Gastrocnemius medialis (tissue), 4 donors: ENCODE results near the gene C6orf62. TPM values are rescaled to one million over a fixed set of nuclear protein-coding genes. Genes with fewer than 3 reads are reported as not detected.

ENCODE experiments used
- ATAC-seq, 2 donors: fragments of 150-250 bp; one replicate each; pipeline ENCODE4 v1.9.1; 2016
- DNase-seq, 2 donors: peaks; one replicate each; pipeline ENCODE4 v3.0.0-alpha.2; 2019
- H3K27ac ChIP-seq, 4 donors: fragments of 200-600 bp; sonication (generic); 1 replicate in 1 of 4; 2 replicates in 3 of 4; pipeline ENCODE4 v1.5.1; 2016 to 2018; ENCODE audit warnings: mild to moderate bottlenecking in 2 of 4, moderate library complexity in 1 of 4
- H3K27me3 ChIP-seq, 3 donors: fragments of 200-600 bp; sonication (generic) in 2 of 3; 1 replicate in 1 of 3; 2 replicates in 2 of 3; pipeline versions ENCODE4 v1.5.1 to v1.6.0; 2016 to 2019; ENCODE audit warnings: mild to moderate bottlenecking in 1 of 3, moderate library complexity in 1 of 3
- H3K36me3 ChIP-seq, 2 donors: fragments of 200-600 bp; sonication (generic) in 1 of 2; one replicate each; pipeline ENCODE4 v1.5.1; 2017 to 2018
- H3K4me1 ChIP-seq, 2 donors: fragments of 200-600 bp; sonication (generic) in 1 of 2; one replicate each; pipeline ENCODE4 v1.5.1; 2016 to 2017; ENCODE audit warnings: mild to moderate bottlenecking in 2 of 2
- H3K4me3 ChIP-seq, 4 donors: fragments of 200-600 bp; sonication (generic) in 3 of 4; 1 replicate in 1 of 4; 2 replicates in 3 of 4; pipeline ENCODE4 v1.5.1; 2016 to 2019; ENCODE audit warnings: mild to moderate bottlenecking in 2 of 4
- H3K9me3 ChIP-seq, 3 donors: fragments of 200-600 bp; sonication (generic) in 2 of 3; 1 replicate in 1 of 3; 2 replicates in 2 of 3; pipeline ENCODE4 v1.5.1; 2016 to 2019
- CTCF ChIP-seq, 5 experiments: fragments of 450-650 bp in 3 of 5; fragments of 200-600 bp in 2 of 5; sonication (generic) in 2 of 5; IDR thresholded peaks in 4 of 5; conservative IDR thresholded peaks in 1 of 5; 1 replicate in 4 of 5; 2 replicates in 1 of 5; pipeline ENCODE4 v1.5.1; 2016 to 2019; ENCODE audit warnings: antibody characterized with exemption in 5 of 5, mild to moderate bottlenecking in 3 of 5, moderate library complexity in 3 of 5
- POLR2A ChIP-seq, 2 donors: fragments of 450-650 bp; IDR thresholded peaks; one replicate each; pipeline ENCODE4 v1.6.1; 2017; ENCODE audit warnings: antibody characterized with exemption in 2 of 2, mild to moderate bottlenecking in 2 of 2, moderate library complexity in 2 of 2
- in situ Hi-C, 4 donors: fragments of 200-750 bp; cut with MboI; loops; one replicate each; pipeline versions ENCODE4 v1.15.0 to v1.8.0; 2017; ENCODE audit warnings: low sequenced_read_pairs in 4 of 4
- intact Hi-C: fragments of 100-400 bp; cut with DNase I; formaldehyde crosslinking; loops from one replicate; pipeline ENCODE4 v1.15.1; 2023; ENCODE audit warnings: low total_unique reads
- total RNA-seq, 4 donors: library from RNA; depleted of rRNA; stranded (reverse); fragments of >200 nt; gene quantifications; one replicate each; pipeline versions ENCODE4 v1.1.0 to v1.2.3, GENCODE V29; 2016

C6orf62 gene
- total RNA-seq, 4 donors from 2014 or later, result 24.1 to 50.7 (median 36.0) TPM

- intact Hi-C loops (no loop called here), in situ Hi-C loops (loop anchor here in 3 of 4 donors (5.0 to 10.0 kb wide), 2 partner anchors 109 to 112 kb away; no protein-coding TSS in a partner anchor)
- no peak for DNase-seq
- H3K9me3 ChIP-seq, result no peaks in the 10 kb centered on the region
- H3K27ac ChIP-seq, result no peak overlapping the region
- ATAC-seq, result no peak
- H3K27me3 ChIP-seq, result no peaks in the 10 kb centered on the region
- H3K36me3 ChIP-seq, result peaks cover 0 to 11% of the 10 kb centered on the region in 2 donors
- TF ChIP-seq POLR2A (IDR thresholded peaks at IDR 0.05), result no peak
- no peak for TF ChIP-seq CTCF (IDR thresholded peaks at IDR 0.05 in 4 of 5, conservative IDR thresholded peaks at IDR 0.05 in 1 of 5)
- no peak overlapping the region for H3K4me3 ChIP-seq
- H3K4me1 ChIP-seq, result peaks cover 0 to 17% of the 10 kb centered on the region in 2 donors
Measured at GRCh38 chr6:24694198-24694597, 24.8 kb downstream of the C6orf62 start.

GRCh38 chr6:24692848-24693592 is 25.9 kb downstream of the C6orf62 start:
- ATAC-seq, result no peak
- peaks cover 0 to 17% of the 10 kb centered on the region in 2 donors for H3K4me1 ChIP-seq
- no peak for DNase-seq
- H3K27ac ChIP-seq, result no peak overlapping the region
- H3K9me3 ChIP-seq, result no peaks in the 10 kb centered on the region
- no peak overlapping the region for H3K4me3 ChIP-seq
- intact Hi-C loops, result no loop called here
- H3K36me3 ChIP-seq, result no peaks in the 10 kb centered on the region
- in situ Hi-C loops, result loop anchor here in 3 of 4 donors (5.0 to 10.0 kb wide), 2 partner anchors 108 to 111 kb away; no protein-coding TSS in a partner anchor
- H3K27me3 ChIP-seq, result no peaks in the 10 kb centered on the region
- no peak for TF ChIP-seq POLR2A (IDR thresholded peaks at IDR 0.05)
- no peak for TF ChIP-seq CTCF (IDR thresholded peaks at IDR 0.05 in 4 of 5, conservative IDR thresholded peaks at IDR 0.05 in 1 of 5)

- intact Hi-C loops (no loop called here), in situ Hi-C loops (loop anchor here in 3 of 4 donors (5.0 to 10.0 kb wide), 2 partner anchors 108 to 110 kb away; no protein-coding TSS in a partner anchor)
- ATAC-seq (no peak), DNase-seq (no peak)
- Histone ChIP-seq H3K4me3 (no peak overlapping the region), H3K27me3 (no peaks in the 10 kb centered on the region), H3K4me1 (peaks cover 0 to 17% of the 10 kb centered on the region in 2 donors), H3K9me3 (no peaks in the 10 kb centered on the region), H3K27ac (no peak overlapping the region), H3K36me3 (no peaks in the 10 kb centered on the region)
- TF ChIP-seq CTCF (IDR thresholded peaks at IDR 0.05 in 4 of 5, conservative IDR thresholded peaks at IDR 0.05 in 1 of 5) (no peak), POLR2A (IDR thresholded peaks at IDR 0.05) (no peak)
Measured at GRCh38 chr6:24692415-24692814, 26.5 kb downstream of the C6orf62 start.

GRCh38 chr6:24692003-24692402 is 27.0 kb downstream of the C6orf62 start:
- peak; percentile 30 to 37 for ATAC-seq
- in situ Hi-C loops, result loop anchor here in 3 of 4 donors (5.0 to 10.0 kb wide), 2 partner anchors 107 to 110 kb away; no protein-coding TSS in a partner anchor

More at GRCh38 chr6:24692003-24692402, 27.0 kb downstream of the C6orf62 start:
- no peak overlapping the region for H3K27ac ChIP-seq
- intact Hi-C loops, result no loop called here
- H3K9me3 ChIP-seq, result no peaks in the 10 kb centered on the region
- no peak overlapping the region for H3K4me3 ChIP-seq
- H3K4me1 ChIP-seq, result peaks cover 0 to 17% of the 10 kb centered on the region in 2 donors
- no peak for TF ChIP-seq CTCF (IDR thresholded peaks at IDR 0.05 in 4 of 5, conservative IDR thresholded peaks at IDR 0.05 in 1 of 5)
- TF ChIP-seq POLR2A (IDR thresholded peaks at IDR 0.05), result no peak
- no peaks in the 10 kb centered on the region for H3K27me3 ChIP-seq
- DNase-seq, result no peak
- no peaks in the 10 kb centered on the region for H3K36me3 ChIP-seq
